ENCODE results near the gene FAM240B. TPM values are rescaled to one million over a fixed set of nuclear protein-coding genes. Genes with fewer than 3 reads are reported as not detected.

Gene FAM240B
- total and polyA plus RNA-seq, 2 of the 4 experiments (the other 2 are of a cell fraction), result not detected

- H3K4me2 ChIP-seq (ENCODE audit: low read depth, low read length), result no peak overlapping the region
- H2BK15ac ChIP-seq (ENCODE audit: low read depth, low read length), result no peak overlapping the region
- no peaks in the 10 kb centered on the region for H3K4me1 ChIP-seq (ENCODE audit: control insufficient read depth, insufficient read depth, low read length)
- no peak overlapping the region for H2BK120ac ChIP-seq (ENCODE audit: low read depth, low read length)
- no peak overlapping the region for H4K91ac ChIP-seq (ENCODE audit: insufficient read depth, low read depth, low read length)
- TF ChIP-seq RAD21 (IDR thresholded peaks at IDR 0.05; ENCODE audit: low read length), result no peak
- TF ChIP-seq CHD1 (IDR thresholded peaks at IDR 0.05; ENCODE audit: low read depth, low read length), result no peak
- no peak for TF ChIP-seq CTCF (conservative IDR thresholded peaks at IDR 0.05; ENCODE audit: low read depth, low read length)
- TF ChIP-seq SMC3 (IDR thresholded peaks at IDR 0.05; ENCODE audit: low read depth, low read length), result no peak
- no peak for TF ChIP-seq MAZ (IDR thresholded peaks at IDR 0.05; ENCODE audit: borderline replicate concordance, low read depth, low read length)
- TF ChIP-seq USF2 (IDR thresholded peaks at IDR 0.05; ENCODE audit: low read depth, low read length), result no peak
- TF ChIP-seq MAFK (IDR thresholded peaks at IDR 0.05; ENCODE audit: low read depth, low read length), result no peak
- in situ Hi-C loops (cut with MboI; ENCODE audit: low sequenced_read_pairs) (no loop called here), dilution Hi-C loops (cut with HindIII; ENCODE audit: low sequenced_read_pairs, unreplicated experiment) (no loop called here), intact Hi-C loops (cut with micrococcal nuclease) (no loop called here)
- no peaks in the 10 kb centered on the region for H3K36me3 ChIP-seq (ENCODE audit: control insufficient read depth, insufficient read depth, low read length)
- H2AK9ac ChIP-seq (replicated peaks; ENCODE audit: low read depth, low read length, poor library complexity), result no peak overlapping the region
- whole genome bisulfite sequencing, 2 experiments (ENCODE audit: extremely low coverage in 2 of 2, insufficient read length in 1 of 2), result no CpG with 5 or more reads among the region's 1 CpG
- no peak overlapping the region for H2AK5ac ChIP-seq (ENCODE audit: low read depth, low read length)
- BruUV-seq (replicated peaks), result no TSS peak
- H4K8ac ChIP-seq (ENCODE audit: low read depth in 2 of 2, low read length in 2 of 2), result no peak overlapping the region
- H3K27me3 ChIP-seq (ENCODE audit: control insufficient read depth, insufficient read depth, low read length), result no peaks in the 10 kb centered on the region
- no peak overlapping the region for H3K23ac ChIP-seq (ENCODE audit: low read depth, low read length)
- H2BK5ac ChIP-seq (ENCODE audit: low read depth, low read length, poor library complexity, severe bottlenecking), result no peak overlapping the region
- no peak overlapping the region for H3K4ac ChIP-seq (ENCODE audit: low read depth, low read length)
- H3K56ac ChIP-seq (ENCODE audit: extremely low read depth, insufficient read depth, low read length), result no peak overlapping the region
- no peak overlapping the region for H3K4me3 ChIP-seq (ENCODE audit: insufficient read depth, low read depth, low read length)
- no peak overlapping the region for H2AFZ ChIP-seq (replicated peaks; ENCODE audit: low read length, poor library complexity)
- no peak for ATAC-seq (ENCODE audit: low read depth)
- ChIA-PET POLR2A (ENCODE audit: unreplicated experiment) (no interaction called here), CTCF (no interaction called here)
- no peak overlapping the region for H4K5ac ChIP-seq (ENCODE audit: low read depth, low read length)
- H2BK20ac ChIP-seq (ENCODE audit: low read depth, low read length), result no peak overlapping the region
- H3K9ac ChIP-seq (ENCODE audit: low read depth, low read length), result no peak overlapping the region
- DNase-seq, result no peak
- H3K18ac ChIP-seq (ENCODE audit: low read depth, low read length), result no peak overlapping the region
- H3K9me3 ChIP-seq (ENCODE audit: control insufficient read depth, insufficient read depth, low read length), result peaks cover 4% of the 10 kb centered on the region
- H3K79me1 ChIP-seq (ENCODE audit: low read depth in 1 of 2, low read length in 2 of 2), result no peaks in the 10 kb centered on the region
- H3K14ac ChIP-seq (replicated peaks; ENCODE audit: low read depth, low read length), result no peak overlapping the region
- H4K20me1 ChIP-seq (ENCODE audit: insufficient read depth, low read length), result no peaks in the 10 kb centered on the region
- no peaks in the 10 kb centered on the region for H3K9me1 ChIP-seq (ENCODE audit: insufficient read depth, low read length)
- H3K27ac ChIP-seq (ENCODE audit: insufficient read depth, low read length), result no peak overlapping the region
These were observed 36.8 kb upstream of the FAM240B start for GRCh38 chr9:38756702-38757101.
